ENCODE results near the gene CDYL2.
"Not testable (repeated sequence)": the region's sequence is repeated elsewhere in the genome, so short reads cannot be mapped to it uniquely, and the experiment has no call there.

CDYL2 gene

GRCh38 chr16:80654094-80654862, 150.1 kb downstream of the CDYL2 start:
- no peak for DNase-seq (ENCODE audit: low read depth)
- TF ChIP-seq, protein P1, sequence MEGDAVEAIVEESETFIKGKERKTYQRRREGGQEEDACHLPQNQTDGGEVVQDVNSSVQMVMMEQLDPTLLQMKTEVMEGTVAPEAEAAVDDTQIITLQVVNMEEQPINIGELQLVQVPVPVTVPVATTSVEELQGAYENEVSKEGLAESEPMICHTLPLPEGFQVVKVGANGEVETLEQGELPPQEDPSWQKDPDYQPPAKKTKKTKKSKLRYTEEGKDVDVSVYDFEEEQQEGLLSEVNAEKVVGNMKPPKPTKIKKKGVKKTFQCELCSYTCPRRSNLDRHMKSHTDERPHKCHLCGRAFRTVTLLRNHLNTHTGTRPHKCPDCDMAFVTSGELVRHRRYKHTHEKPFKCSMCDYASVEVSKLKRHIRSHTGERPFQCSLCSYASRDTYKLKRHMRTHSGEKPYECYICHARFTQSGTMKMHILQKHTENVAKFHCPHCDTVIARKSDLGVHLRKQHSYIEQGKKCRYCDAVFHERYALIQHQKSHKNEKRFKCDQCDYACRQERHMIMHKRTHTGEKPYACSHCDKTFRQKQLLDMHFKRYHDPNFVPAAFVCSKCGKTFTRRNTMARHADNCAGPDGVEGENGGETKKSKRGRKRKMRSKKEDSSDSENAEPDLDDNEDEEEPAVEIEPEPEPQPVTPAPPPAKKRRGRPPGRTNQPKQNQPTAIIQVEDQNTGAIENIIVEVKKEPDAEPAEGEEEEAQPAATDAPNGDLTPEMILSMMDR (IDR thresholded peaks at IDR 0.05; ENCODE audit: low read depth, low read length, missing control alignments): no peak
- no peak overlapping the region for H3K4me3 ChIP-seq (ENCODE audit: low read depth, low read length)

GRCh38 chr16:80652441-80652840, 152.0 kb downstream of the CDYL2 start:
- no peak overlapping the region for H3K4me3 ChIP-seq (ENCODE audit: low read depth, low read length)
- TF ChIP-seq, protein P1 (IDR thresholded peaks at IDR 0.05; ENCODE audit: low read depth, low read length, missing control alignments): no peak
- DNase-seq (ENCODE audit: low read depth): no peak

DNA sequence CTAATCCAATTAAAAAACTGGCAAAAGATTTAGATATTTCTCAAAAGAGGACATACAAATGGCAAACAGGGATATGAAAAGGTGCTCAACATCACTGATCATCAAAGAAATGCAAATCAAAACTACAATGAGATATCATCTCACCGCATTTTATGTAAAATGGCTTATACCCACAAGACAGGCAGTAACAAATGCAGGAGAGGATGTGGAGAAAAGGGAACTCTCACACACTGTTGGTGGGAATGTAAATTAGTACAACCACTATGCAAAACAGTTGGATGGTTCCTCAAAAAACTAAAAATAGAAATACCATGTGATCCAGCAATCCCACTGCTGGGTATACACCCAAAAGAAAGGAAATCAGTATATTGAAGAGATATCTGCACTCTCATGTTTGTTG, 154.1 kb downstream of the CDYL2 start:
- not testable (repeated sequence) for H3K4me3 ChIP-seq (ENCODE audit: low read depth, low read length); DNase-seq (ENCODE audit: low read depth)

DNA sequence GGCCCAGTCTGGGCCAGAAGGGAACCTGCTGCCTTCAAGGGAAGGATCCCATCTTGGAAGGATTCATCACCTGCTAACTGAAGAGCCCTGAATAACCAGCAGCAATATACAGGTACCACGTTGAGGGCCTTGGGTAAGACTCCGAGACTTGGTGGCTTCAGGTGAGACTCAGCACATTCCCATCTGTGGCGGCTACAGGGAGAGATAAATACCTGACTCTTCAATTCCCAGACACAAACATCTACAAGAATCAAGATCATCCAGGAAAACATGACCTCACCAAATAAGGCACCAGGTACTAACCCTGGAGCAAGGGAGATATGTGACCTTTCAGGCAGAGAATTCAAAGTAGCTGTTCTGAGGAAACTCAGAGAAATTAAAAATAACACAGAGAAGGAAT, 164.1 kb downstream of the CDYL2 start:
- H3K4me3 ChIP-seq (ENCODE audit: low read depth, low read length): no peak overlapping the region
- TF ChIP-seq, protein P1 (IDR thresholded peaks at IDR 0.05; ENCODE audit: low read depth, low read length, missing control alignments): no peak
- no peak for DNase-seq (ENCODE audit: low read depth)

DNA sequence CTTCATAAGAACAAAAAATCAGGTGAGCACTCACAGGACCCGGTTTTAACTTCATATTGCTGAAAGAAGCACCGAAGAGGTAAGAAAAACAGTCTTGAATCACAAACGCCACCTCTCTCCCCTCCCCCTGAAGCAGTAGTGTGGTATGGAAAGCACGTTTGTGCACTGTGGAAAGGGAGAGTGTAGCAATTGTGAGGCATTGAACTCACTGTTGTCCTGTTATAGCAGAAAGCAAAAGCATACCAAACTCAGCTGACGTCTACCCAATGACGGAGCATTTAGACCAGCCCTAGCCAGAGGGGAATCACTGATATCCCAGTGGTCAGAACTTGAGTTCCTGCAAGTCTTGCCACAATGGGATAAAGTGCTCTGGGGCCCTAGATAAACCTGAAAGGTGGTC, 164.8 kb downstream of the CDYL2 start:
- no peak overlapping the region for H3K4me3 ChIP-seq (ENCODE audit: low read depth, low read length)
- no peak for DNase-seq (ENCODE audit: low read depth)
- TF ChIP-seq, protein P1 (IDR thresholded peaks at IDR 0.05; ENCODE audit: low read depth, low read length, missing control alignments): no peak

GRCh38 chr16:80637621-80638020, 166.8 kb downstream of the CDYL2 start:
- TF ChIP-seq, protein P1 (IDR thresholded peaks at IDR 0.05; ENCODE audit: low read depth, low read length, missing control alignments): no peak
- DNase-seq (ENCODE audit: low read depth): no peak
- no peak overlapping the region for H3K4me3 ChIP-seq (ENCODE audit: low read depth, low read length)

- DNase-seq (ENCODE audit: low read depth): no peak
- no peak overlapping the region for H3K4me3 ChIP-seq (ENCODE audit: low read depth, low read length)
- TF ChIP-seq, protein P1 (IDR thresholded peaks at IDR 0.05; ENCODE audit: low read depth, low read length, missing control alignments): no peak
These were observed 172.8 kb downstream of the CDYL2 start for GRCh38 chr16:80631581-80631980.

All from GM12864 (cell line).